OCI-LY7 (cell line): Measurements from ENCODE around the gene FGGY.

Source experiments
- CTCF ChIP-seq: fragments of 200-600 bp; sonication (generic); conservative IDR thresholded peaks from 2 replicates; pipeline ENCODE4 v1.5.1; 2014; ENCODE audit warnings: mild to moderate bottlenecking, antibody characterized with exemption, low read length, moderate library complexity, mixed read lengths
- EZH2phosphoT487 ChIP-seq: fragments of 200-600 bp; sonication (generic); IDR thresholded peaks from 2 replicates; pipeline ENCODE4 v1.6.1; 2018; ENCODE audit warnings: low read depth, borderline replicate concordance, mild to moderate bottlenecking, mixed run types, antibody characterized with exemption, low read length, moderate library complexity, mixed read lengths

- no peak for TF ChIP-seq CTCF
- TF ChIP-seq EZH2phosphoT487 = no peak
Observed at GRCh38 chr1:59768792-59769735, 472.2 kb downstream of the FGGY start.
